GM10266 (cell line): ENCODE results near the gene SCYGR7.

Source experiments
- DNase-seq: peaks from one replicate; pipeline ENCODE4 v3.0.0; 2012; ENCODE audit errors: extremely low spot score
- CTCF ChIP-seq: IDR thresholded peaks from 2 replicates; pipeline ENCODE4 v1.5.1; 2012; ENCODE audit warnings: mild to moderate bottlenecking, low read depth; ENCODE audit not compliant: control insufficient read depth, insufficient read depth; ENCODE audit errors: missing control alignments

SCYGR7 gene

GRCh38 chr2:227728035-227728434, at the start of gene SCYGR7:
Gene SCYGR7, plus strand, starts transcription at chr2:227728335. Its CDS starts 0 bp downstream, at chr2:227728335.
- TF ChIP-seq CTCF = no peak
- DNase-seq = no peak

GRCh38 chr2:227684258-227684657, 43.9 kb upstream of the SCYGR7 start:
- no peak for TF ChIP-seq CTCF
- no peak for DNase-seq

- no peak for DNase-seq
- TF ChIP-seq CTCF = no peak
Measured at GRCh38 chr2:227687189-227687588, 40.9 kb upstream of the SCYGR7 start.

GRCh38 chr2:227696990-227697679, 31.0 kb upstream of the SCYGR7 start:
- no peak for DNase-seq
- TF ChIP-seq CTCF = no peak

- TF ChIP-seq CTCF = no peak
- no peak for DNase-seq
Measured at GRCh38 chr2:227701556-227701955, 26.6 kb upstream of the SCYGR7 start.

GRCh38 chr2:227703280-227703732, 24.8 kb upstream of the SCYGR7 start:
- no peak for TF ChIP-seq CTCF
- DNase-seq = no peak

- TF ChIP-seq CTCF = no peak
- DNase-seq = no peak
Measured at GRCh38 chr2:227703961-227704360, 24.2 kb upstream of the SCYGR7 start.
